Hepatocyte (in vitro differentiated cells): ENCODE data around the gene FOXN3. TPM values are rescaled to one million over a fixed set of nuclear protein-coding genes. Genes with fewer than 3 reads are reported as not detected.

ENCODE experiments used
- DNase-seq: peaks from one replicate; pipeline ENCODE4 v3.0.0-alpha.2; 2016; ENCODE audit warnings: low spot score
- H2AFZ ChIP-seq: fragments of 200-600 bp; sonication (generic); 2 replicates; pipeline ENCODE4 v1.6.0; 2016; ENCODE audit warnings: antibody characterized with exemption, mild to moderate bottlenecking
- H3K27ac ChIP-seq: fragments of 200-600 bp; sonication (generic); 2 replicates; pipeline ENCODE4 v1.5.1; 2016; ENCODE audit warnings: mild to moderate bottlenecking
- H3K27me3 ChIP-seq: fragments of 200-600 bp; sonication (generic); 2 replicates; pipeline ENCODE4 v1.6.1; 2016
- H3K36me3 ChIP-seq: fragments of 200-600 bp; sonication (generic); replicated peaks from 2 replicates; pipeline ENCODE4 v1.5.1; 2016; ENCODE audit warnings: low read depth; ENCODE audit not compliant: insufficient read depth
- H3K4me1 ChIP-seq: fragments of 200-600 bp; sonication (generic); 2 replicates; pipeline ENCODE4 v1.5.1; 2016; ENCODE audit warnings: mild to moderate bottlenecking, moderate library complexity; ENCODE audit not compliant: insufficient read depth
- H3K4me2 ChIP-seq: fragments of 200-600 bp; sonication (generic); 2 replicates; pipeline ENCODE4 v1.6.0; 2016
- H3K4me3 ChIP-seq: fragments of 200-600 bp; sonication (generic); 2 replicates; pipeline ENCODE4 v1.5.1; 2016; ENCODE audit warnings: mild to moderate bottlenecking
- H3K79me2 ChIP-seq: fragments of 200-600 bp; sonication (generic); 2 replicates; pipeline ENCODE4 v1.6.0; 2017; ENCODE audit warnings: mild to moderate bottlenecking
- H3K9me2 ChIP-seq: fragments of 200-600 bp; sonication (generic); replicated peaks from 2 replicates; pipeline ENCODE4 v1.6.0; 2017; ENCODE audit warnings: mild to moderate bottlenecking; ENCODE audit not compliant: insufficient read depth
- H3K9me3 ChIP-seq: fragments of 200-600 bp; sonication (generic); 2 replicates; pipeline ENCODE4 v1.5.1; 2016; ENCODE audit warnings: low read depth, mild to moderate bottlenecking
- H4K20me1 ChIP-seq: fragments of 200-600 bp; sonication (generic); 2 replicates; pipeline ENCODE4 v1.6.0; 2016; ENCODE audit warnings: mild to moderate bottlenecking; ENCODE audit not compliant: insufficient read depth, poor library complexity, severe bottlenecking
- CTCF ChIP-seq: fragments of 200-600 bp; sonication (generic); IDR thresholded peaks from 2 replicates; pipeline ENCODE4 v1.5.1; 2016; ENCODE audit warnings: antibody characterized with exemption, mild to moderate bottlenecking; ENCODE audit not compliant: poor library complexity
- EZH2 ChIP-seq: fragments of 200-600 bp; sonication (generic); IDR thresholded peaks from 2 replicates; pipeline ENCODE4 v1.6.1; 2016; ENCODE audit warnings: antibody characterized with exemption, mild to moderate bottlenecking, borderline replicate concordance
- EZH2phosphoT487 ChIP-seq: fragments of 200-600 bp; sonication (generic); IDR thresholded peaks from one replicate; pipeline ENCODE4 v1.6.1; 2018; ENCODE audit warnings: antibody characterized with exemption, mild to moderate bottlenecking, low read depth, moderate library complexity; ENCODE audit not compliant: unreplicated experiment, severe bottlenecking
- WGBS: methylation state at CpG from one replicate; pipeline ENCODE4 v1.1.6; 2016; ENCODE audit warnings: low lambda C conversion rate; ENCODE audit errors: missing lambda C conversion rate; 5-methylcytosine and 5-hydroxymethylcytosine counted together
- polyA plus RNA-seq: library from polyadenylated mRNA; unstranded; fragments of >200 nt; fragmentation: Nextera tagmentation; extraction: Ambion mirVana; gene quantifications from 2 replicates; pipeline ENCODE4 v1.2.1, GENCODE V29; 2016
- total RNA-seq: library from RNA; depleted of rRNA; stranded (reverse); fragments of >200 nt; gene quantifications from 2 replicates; pipeline ENCODE4 v1.2.3, GENCODE V29; 2014

Gene FOXN3
- total and polyA plus RNA-seq, 2 experiments from 2014 or later, result 42.2 to 47.6 TPM

GRCh38 chr14:89137526-89138163 is 279.4 kb downstream of the FOXN3 start:
- Histone ChIP-seq H3K9me3 (peaks cover 8% of the 10 kb centered on the region), H3K4me2 (no peak overlapping the region), H3K4me3 (no peak overlapping the region), H3K27me3 (no peaks in the 10 kb centered on the region), H3K4me1 (no peaks in the 10 kb centered on the region), H3K36me3 (no peaks in the 10 kb centered on the region), H2AFZ (no peak overlapping the region), H4K20me1 (no peaks in the 10 kb centered on the region), H3K79me2 (no peaks in the 10 kb centered on the region), H3K9me2 (no peaks in the 10 kb centered on the region), H3K27ac (no peak overlapping the region)
- TF ChIP-seq EZH2phosphoT487 (no peak), CTCF (no peak), EZH2 (no peak)
- WGBS, result 86% methylated on average over 7 of the region's 7 CpGs
- DNase-seq, result no peak

GRCh38 chr14:89136587-89136986 is 280.4 kb downstream of the FOXN3 start:
- Histone ChIP-seq H3K27me3 (no peaks in the 10 kb centered on the region), H3K9me3 (peaks cover 8% of the 10 kb centered on the region), H3K36me3 (no peaks in the 10 kb centered on the region), H3K4me3 (no peak overlapping the region), H3K27ac (no peak overlapping the region), H4K20me1 (no peaks in the 10 kb centered on the region), H3K4me1 (no peaks in the 10 kb centered on the region), H3K9me2 (no peaks in the 10 kb centered on the region), H3K79me2 (no peaks in the 10 kb centered on the region), H3K4me2 (no peak overlapping the region), H2AFZ (no peak overlapping the region)
- DNase-seq, result no peak
- WGBS, result 90% methylated on average over 3 of the region's 3 CpGs
- TF ChIP-seq CTCF (no peak), EZH2 (no peak), EZH2phosphoT487 (no peak)

GRCh38 chr14:89134640-89135039 is 282.4 kb downstream of the FOXN3 start:
- H3K4me1 ChIP-seq, result no peaks in the 10 kb centered on the region
- no peak overlapping the region for H2AFZ ChIP-seq
- H3K9me3 ChIP-seq, result peaks cover 8% of the 10 kb centered on the region
- H3K27ac ChIP-seq, result no peak overlapping the region
- H3K4me3 ChIP-seq, result no peak overlapping the region
- 88% methylated on average over 2 of the region's 2 CpGs for WGBS
- no peaks in the 10 kb centered on the region for H3K79me2 ChIP-seq
- no peaks in the 10 kb centered on the region for H3K27me3 ChIP-seq
- TF ChIP-seq CTCF (no peak), EZH2 (no peak), EZH2phosphoT487 (no peak)
- no peaks in the 10 kb centered on the region for H3K9me2 ChIP-seq
- H4K20me1 ChIP-seq, result no peaks in the 10 kb centered on the region
- H3K4me2 ChIP-seq, result no peak overlapping the region
- H3K36me3 ChIP-seq, result no peaks in the 10 kb centered on the region
- no peak for DNase-seq
